Fibroblast of mammary gland (primary cell): ENCODE results near the gene PIGR.

Experiments
- DNase-seq: peaks from one replicate; pipeline ENCODE4 v3.0.0-alpha.2; 2010; ENCODE audit warnings: low read depth
- H3K4me3 ChIP-seq: 2 replicates; pipeline ENCODE4 v1.5.1; 2011; ENCODE audit warnings: low read depth, mild to moderate bottlenecking, low read length, moderate library complexity; ENCODE audit not compliant: control insufficient read depth
- TF ChIP-seq, protein P1 (sequence below): conservative IDR thresholded peaks from 2 replicates; pipeline ENCODE4 v1.5.1; 2011; ENCODE audit warnings: low read depth, low read length, inconsistent platforms; ENCODE audit not compliant: control insufficient read depth, insufficient read depth

The PIGR gene

DNA sequence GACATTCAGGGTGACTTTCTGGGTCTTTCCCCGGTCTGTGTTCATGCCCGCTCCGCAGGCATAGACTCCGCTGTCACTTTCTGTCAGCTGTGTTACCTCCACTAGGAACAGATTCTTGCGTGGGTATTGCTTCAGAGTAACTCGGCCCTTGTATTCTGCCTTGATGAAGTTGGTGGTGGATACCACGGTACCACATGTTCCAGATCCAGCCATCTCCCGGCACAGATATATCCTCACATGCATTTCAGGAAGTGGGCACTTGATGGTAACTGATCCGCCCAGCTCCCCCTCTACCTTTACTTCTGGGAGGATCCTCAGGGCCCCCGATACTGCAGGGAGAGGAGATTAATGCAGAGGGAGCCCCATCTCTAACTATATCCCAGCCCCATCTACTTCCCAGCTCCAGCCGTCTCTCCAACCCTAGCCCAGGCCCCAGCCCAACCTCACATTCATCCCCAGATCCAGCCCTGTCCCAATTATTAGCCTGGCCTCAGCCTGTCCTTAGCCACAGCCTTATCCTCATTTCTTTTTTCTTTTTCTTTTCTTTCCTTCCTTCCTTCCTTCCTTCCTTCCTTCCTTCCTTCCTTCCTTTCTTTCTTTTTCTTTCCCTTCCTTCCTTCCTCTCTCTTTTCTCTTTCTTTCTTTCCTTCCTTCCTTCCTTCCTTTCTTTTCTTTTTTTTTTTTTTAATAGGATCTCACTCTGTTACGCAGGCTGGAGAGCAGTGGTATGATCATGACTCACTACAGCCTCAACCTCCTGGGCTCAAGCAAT, 32.3 kb downstream of the PIGR start:
- TF ChIP-seq, protein P1, sequence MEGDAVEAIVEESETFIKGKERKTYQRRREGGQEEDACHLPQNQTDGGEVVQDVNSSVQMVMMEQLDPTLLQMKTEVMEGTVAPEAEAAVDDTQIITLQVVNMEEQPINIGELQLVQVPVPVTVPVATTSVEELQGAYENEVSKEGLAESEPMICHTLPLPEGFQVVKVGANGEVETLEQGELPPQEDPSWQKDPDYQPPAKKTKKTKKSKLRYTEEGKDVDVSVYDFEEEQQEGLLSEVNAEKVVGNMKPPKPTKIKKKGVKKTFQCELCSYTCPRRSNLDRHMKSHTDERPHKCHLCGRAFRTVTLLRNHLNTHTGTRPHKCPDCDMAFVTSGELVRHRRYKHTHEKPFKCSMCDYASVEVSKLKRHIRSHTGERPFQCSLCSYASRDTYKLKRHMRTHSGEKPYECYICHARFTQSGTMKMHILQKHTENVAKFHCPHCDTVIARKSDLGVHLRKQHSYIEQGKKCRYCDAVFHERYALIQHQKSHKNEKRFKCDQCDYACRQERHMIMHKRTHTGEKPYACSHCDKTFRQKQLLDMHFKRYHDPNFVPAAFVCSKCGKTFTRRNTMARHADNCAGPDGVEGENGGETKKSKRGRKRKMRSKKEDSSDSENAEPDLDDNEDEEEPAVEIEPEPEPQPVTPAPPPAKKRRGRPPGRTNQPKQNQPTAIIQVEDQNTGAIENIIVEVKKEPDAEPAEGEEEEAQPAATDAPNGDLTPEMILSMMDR: no peak
- no peak for DNase-seq
- no peak overlapping the region for H3K4me3 ChIP-seq

DNA sequence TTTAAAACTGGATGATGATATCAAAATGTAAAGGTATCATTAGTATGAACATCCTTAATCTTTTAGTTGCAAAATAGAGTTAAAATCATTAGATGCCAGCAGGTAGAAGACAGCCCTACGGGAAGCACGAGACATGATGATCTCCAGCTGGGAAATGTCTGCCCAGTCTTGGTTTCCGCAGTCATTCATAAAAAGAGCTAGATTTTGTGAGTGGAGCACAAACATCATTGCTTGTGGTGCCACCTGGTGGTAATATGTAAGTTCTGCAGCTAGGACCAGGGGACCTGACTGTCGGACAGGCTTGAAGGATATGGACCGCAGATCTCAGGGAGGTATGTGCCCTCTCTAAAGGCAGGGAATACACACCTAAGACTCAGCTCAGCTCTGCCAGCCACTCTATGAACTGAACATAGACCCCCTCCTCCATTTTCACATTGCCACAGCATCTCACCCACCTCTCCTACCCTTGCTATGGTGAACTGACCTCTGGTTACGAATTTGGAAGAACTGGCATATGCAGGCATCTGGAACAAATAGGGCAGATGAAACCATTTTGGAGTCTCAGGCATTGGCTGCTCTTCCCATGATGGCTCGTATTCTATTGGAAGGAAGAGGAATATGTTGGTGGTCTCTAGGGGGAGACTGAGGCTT, 33.7 kb downstream of the PIGR start:
- TF ChIP-seq, protein P1: peak; percentile 80
- no peak overlapping the region for H3K4me3 ChIP-seq
- peak; percentile 79 for DNase-seq

DNA sequence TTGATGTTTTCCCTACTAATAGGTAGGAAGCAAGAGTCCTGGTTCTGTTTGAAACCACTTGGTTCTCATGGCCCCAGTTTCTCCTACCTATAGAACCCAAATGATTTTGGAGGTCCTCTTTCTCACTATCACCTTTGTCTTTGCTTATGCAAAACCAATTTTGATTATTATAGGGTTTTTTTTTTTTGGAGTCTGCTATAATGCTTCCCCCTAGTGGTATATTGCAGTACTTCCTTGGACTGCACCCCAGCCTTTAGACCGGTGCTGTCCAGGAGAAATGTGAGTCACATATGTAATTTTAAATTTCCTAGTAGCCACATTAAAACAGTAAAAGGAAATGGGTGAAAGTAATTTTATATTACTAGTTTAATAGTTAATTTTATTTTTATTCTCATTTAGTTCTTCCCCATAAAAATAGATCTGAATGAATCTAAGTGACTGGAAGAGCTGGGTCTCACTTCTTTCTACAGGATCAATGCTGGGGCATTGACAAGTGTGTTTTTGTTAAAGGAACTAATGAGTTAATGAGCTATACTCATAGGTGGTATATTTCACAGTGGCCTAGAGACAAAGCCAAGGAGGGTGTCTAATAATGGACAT, 35.1 kb downstream of the PIGR start:
- DNase-seq: peak; percentile 81
- no peak overlapping the region for H3K4me3 ChIP-seq
- TF ChIP-seq, protein P1: peak; percentile 72

DNA sequence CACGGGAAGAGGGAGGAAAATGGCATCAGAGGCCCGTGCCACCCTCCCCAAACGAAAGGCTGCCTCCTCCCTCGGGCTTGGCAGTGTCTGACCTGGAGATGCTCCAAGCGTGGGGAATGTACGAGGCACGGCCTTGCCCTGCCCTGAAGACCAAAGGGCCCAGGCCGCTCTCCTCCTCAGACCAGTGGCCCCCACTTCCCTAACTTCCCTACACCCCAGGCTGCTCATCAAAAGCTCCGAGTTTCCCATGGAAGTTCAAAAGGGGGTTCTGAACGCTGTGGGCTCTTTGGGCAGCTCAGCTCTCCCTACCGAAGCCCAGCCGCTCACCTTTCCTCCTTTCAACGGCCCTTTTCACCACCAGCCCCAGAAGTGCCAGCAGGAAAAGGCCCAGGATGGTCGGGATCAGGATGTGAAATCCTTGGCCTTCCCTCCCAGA, 36.4 kb downstream of the PIGR start:
- TF ChIP-seq, protein P1: no peak
- peak overlapping the region; percentile 36 for H3K4me3 ChIP-seq
- no peak for DNase-seq

DNA sequence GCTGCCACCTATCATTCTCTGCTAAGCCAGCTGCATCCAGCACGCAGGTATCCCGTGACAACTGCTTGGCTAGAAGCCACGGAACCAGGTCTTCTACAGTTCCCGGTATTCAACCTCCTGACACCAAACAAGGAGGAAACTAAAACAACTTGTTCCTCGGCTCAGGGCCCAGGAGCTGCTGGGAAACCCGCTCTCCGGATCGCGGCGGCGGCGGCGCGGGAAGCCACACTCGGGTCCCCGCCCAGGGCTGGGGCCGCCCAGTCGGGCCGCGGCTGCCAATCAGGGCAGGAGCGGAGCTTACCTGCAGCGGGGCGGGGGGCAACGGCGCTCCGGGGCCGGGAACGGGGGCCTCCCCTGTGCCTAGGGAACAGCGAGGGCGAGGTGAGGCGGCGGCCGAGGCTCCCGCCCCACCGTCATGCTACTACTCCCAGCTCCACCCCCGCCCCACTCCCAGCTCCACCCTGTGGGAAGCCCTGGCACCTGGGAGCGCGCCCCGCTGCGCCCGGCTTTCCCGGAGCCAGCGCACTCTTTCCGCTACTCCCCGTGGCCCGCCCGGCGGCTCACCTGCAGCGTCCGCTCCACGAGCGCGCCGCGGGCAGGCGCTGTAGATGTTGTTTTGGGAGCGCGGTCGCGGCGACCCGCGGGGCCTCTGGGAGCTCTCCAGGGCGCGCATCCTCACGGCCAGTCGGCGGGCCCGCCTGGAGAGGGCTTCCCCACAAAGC, 36.9 kb downstream of the PIGR start:
- no peak for DNase-seq
- TF ChIP-seq, protein P1: no peak
- peak overlapping the region; percentile 36 for H3K4me3 ChIP-seq

DNA sequence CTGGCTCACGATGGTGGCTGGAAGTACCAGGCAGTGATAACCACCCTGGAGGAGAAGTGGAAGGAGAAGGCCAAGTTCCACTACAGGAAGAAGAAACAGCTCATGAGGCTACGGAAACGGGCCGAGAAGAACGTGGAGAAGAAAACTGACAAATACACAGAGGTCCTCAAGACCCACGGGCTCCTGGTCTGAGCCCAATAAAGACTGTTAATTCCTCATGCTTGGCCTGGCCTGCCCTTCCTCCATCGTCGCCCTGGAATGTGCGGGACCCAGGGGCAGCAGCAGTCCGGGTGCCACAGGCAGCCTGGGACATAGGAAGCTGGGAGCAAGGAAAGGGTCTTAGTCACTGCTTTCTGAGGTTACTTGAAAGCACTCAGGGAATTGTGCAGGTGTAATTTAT, 38.2 kb downstream of the PIGR start:
- H3K4me3 ChIP-seq: no peak overlapping the region
- no peak for DNase-seq
- TF ChIP-seq, protein P1: no peak
